Measurements from ENCODE around the gene TM4SF4.

Gene TM4SF4

DNA sequence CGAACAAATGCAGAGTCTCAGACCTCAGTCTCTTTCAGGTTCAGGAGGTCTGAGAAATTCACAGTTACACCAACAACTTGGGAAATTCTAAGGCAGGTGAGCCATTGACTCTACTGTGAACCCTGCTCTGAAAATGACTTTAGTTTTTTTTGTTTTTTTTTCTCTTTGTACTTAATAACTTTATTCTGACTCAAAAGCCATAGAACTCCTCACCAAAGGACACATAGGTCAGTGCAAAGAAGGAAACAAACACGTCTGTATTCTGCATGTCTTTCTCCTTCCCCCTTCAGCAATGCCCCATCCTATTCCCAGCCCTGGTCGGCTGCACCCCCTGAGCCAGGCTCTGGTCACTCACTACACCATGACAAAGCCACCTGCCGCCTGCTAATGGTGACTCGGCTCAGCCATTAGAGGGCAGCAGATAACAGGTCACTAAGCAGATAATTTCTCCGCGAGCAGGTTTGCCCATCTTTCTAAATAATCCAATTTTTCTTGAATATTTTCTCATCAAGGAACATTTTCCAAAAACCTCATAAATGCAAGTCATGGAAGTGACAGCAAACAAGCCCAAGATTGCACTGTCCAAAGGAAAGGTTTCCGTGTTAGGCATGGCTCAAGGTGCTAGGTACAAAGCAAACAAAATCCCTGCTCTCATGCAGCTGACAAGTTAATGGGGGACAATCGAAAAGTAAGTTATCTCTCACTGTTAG, 37.7 kb downstream of the TM4SF4 start:
- no peak overlapping the region for H3K27ac ChIP-seq (ENCODE audit: low read depth, low read length, severe bottlenecking)
- H3K36me3 ChIP-seq (ENCODE audit: control insufficient read depth, insufficient read depth, low read length) = peaks cover 11% of the 10 kb centered on the region
- no peaks in the 10 kb centered on the region for H3K9me3 ChIP-seq (ENCODE audit: control insufficient read depth, low read length)
- no peak overlapping the region for H3K4me3 ChIP-seq (ENCODE audit: extremely low read depth, insufficient read depth, low read length, poor library complexity, severe bottlenecking)
- H3K4me1 ChIP-seq (ENCODE audit: control insufficient read depth, insufficient read depth, low read length, poor library complexity, severe bottlenecking) = peaks cover 7% of the 10 kb centered on the region
- WGBS, 2 experiments (ENCODE audit: insufficient coverage in 2 of 2) = 26 to 27% methylated on average over 7 to 8 of the region's 9 CpGs

DNA sequence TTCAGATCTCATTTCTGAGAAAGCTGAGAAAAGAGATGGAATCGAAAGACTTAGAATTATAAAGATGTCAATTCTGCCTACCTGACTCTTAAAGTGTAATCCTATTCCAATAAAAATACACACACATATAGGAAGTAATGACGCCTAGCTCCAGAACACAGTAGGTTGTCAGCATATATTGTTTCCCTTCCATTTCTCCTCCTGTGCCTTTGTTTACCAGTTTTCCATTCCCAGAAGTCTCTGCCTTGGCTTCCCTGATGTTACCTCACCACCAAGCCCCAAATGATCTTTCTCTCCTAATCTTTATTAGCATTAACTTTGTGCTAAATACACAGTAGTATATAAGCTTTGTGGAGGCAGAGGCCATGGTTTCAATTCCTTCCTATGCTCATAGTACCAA, 40.0 kb downstream of the TM4SF4 start:
- no peaks in the 10 kb centered on the region for H3K9me3 ChIP-seq (ENCODE audit: control insufficient read depth, low read length)
- H3K27ac ChIP-seq (ENCODE audit: low read depth, low read length, severe bottlenecking) = no peak overlapping the region
- 100% methylated on average over 1 of the region's 2 CpGs; no CpG with 5 or more reads in 1 of the 2 experiments for WGBS, 2 experiments (ENCODE audit: insufficient coverage in 2 of 2)
- peaks cover 23% of the 10 kb centered on the region for H3K36me3 ChIP-seq (ENCODE audit: control insufficient read depth, insufficient read depth, low read length)
- H3K4me3 ChIP-seq (ENCODE audit: extremely low read depth, insufficient read depth, low read length, poor library complexity, severe bottlenecking) = no peak overlapping the region
- H3K4me1 ChIP-seq (ENCODE audit: control insufficient read depth, insufficient read depth, low read length, poor library complexity, severe bottlenecking) = no peaks in the 10 kb centered on the region

DNA sequence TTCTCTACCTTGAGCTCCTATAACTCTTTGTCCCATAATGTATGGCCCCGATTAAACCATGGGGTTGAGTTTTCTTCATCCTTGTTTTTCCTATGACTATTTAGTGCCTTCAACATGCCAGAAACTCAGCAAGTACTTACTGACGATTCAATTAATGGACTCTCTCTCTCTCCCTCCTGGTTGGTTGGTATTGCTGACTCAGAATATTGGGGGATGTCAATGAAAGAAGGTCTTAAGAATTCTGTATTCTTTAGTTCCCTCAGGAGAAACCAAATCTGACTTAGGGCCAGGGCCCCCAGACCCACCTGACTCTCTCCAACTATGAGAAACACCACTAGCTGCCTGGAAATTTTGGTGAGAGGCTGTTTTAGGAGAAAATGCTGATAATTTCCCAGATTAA, 40.8 kb downstream of the TM4SF4 start:
- WGBS, 2 experiments (ENCODE audit: insufficient coverage in 2 of 2) = 86 to 100% methylated on average over 1 of the region's 2 CpGs
- Histone ChIP-seq H3K9me3 (ENCODE audit: control insufficient read depth, low read length) (no peaks in the 10 kb centered on the region), H3K36me3 (ENCODE audit: control insufficient read depth, insufficient read depth, low read length) (peaks cover 30% of the 10 kb centered on the region), H3K27ac (ENCODE audit: low read depth, low read length, severe bottlenecking) (no peak overlapping the region), H3K4me1 (ENCODE audit: control insufficient read depth, insufficient read depth, low read length, poor library complexity, severe bottlenecking) (no peaks in the 10 kb centered on the region), H3K4me3 (ENCODE audit: extremely low read depth, insufficient read depth, low read length, poor library complexity, severe bottlenecking) (no peak overlapping the region)

DNA sequence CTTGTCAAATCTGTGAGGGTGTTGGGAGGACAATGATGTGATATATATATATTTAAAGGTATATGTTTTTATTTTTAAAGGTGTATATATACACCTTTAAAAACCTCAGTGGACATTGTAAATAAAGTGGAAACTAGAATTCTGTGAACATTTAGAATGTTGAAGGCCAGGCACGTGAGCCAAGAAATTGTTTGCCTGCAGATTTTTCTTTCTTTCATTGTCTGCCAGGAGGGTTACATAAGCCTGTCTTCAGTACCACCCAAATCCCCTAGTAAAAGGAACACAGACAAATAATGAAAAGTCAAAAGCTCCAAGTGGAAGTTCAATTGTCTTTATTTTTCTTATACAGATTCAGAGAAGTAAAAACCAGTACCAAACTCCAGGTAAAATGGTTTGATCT, 42.4 kb downstream of the TM4SF4 start:
- Histone ChIP-seq H3K9me3 (ENCODE audit: control insufficient read depth, low read length) (no peaks in the 10 kb centered on the region), H3K4me3 (ENCODE audit: extremely low read depth, insufficient read depth, low read length, poor library complexity, severe bottlenecking) (no peak overlapping the region), H3K4me1 (ENCODE audit: control insufficient read depth, insufficient read depth, low read length, poor library complexity, severe bottlenecking) (no peaks in the 10 kb centered on the region), H3K36me3 (ENCODE audit: control insufficient read depth, insufficient read depth, low read length) (peaks cover 45% of the 10 kb centered on the region), H3K27ac (ENCODE audit: low read depth, low read length, severe bottlenecking) (no peak overlapping the region)
- WGBS, 2 experiments (ENCODE audit: insufficient coverage in 2 of 2) = 100% methylated on average over 1 of the region's 1 CpG

DNA sequence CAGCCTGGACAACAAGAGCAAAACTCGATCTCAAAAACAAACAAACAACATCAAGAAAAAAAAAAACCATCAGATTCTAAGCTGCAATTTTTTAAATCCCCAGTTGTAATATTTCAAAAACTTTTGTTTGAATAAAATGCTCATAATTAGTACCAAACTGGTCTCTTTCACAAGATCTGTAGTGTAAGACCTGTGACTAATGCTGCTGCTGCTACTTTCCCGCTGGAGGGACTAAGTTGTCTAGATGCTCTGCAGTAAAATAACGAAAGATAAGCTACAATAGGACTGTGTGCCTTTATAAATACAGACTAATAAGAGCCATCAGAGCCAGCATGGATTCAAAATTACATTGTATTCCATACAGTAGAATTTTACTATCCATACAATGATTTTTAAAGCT, 45.4 kb downstream of the TM4SF4 start:
- Histone ChIP-seq H3K27ac (ENCODE audit: low read depth, low read length, severe bottlenecking) (no peak overlapping the region), H3K9me3 (ENCODE audit: control insufficient read depth, low read length) (no peaks in the 10 kb centered on the region), H3K4me3 (ENCODE audit: extremely low read depth, insufficient read depth, low read length, poor library complexity, severe bottlenecking) (no peak overlapping the region), H3K36me3 (ENCODE audit: control insufficient read depth, insufficient read depth, low read length) (peaks cover 71% of the 10 kb centered on the region), H3K4me1 (ENCODE audit: control insufficient read depth, insufficient read depth, low read length, poor library complexity, severe bottlenecking) (no peaks in the 10 kb centered on the region)
- WGBS, 2 experiments (ENCODE audit: insufficient coverage in 2 of 2) = 90 to 100% methylated on average over 1 to 2 of the region's 3 CpGs

DNA sequence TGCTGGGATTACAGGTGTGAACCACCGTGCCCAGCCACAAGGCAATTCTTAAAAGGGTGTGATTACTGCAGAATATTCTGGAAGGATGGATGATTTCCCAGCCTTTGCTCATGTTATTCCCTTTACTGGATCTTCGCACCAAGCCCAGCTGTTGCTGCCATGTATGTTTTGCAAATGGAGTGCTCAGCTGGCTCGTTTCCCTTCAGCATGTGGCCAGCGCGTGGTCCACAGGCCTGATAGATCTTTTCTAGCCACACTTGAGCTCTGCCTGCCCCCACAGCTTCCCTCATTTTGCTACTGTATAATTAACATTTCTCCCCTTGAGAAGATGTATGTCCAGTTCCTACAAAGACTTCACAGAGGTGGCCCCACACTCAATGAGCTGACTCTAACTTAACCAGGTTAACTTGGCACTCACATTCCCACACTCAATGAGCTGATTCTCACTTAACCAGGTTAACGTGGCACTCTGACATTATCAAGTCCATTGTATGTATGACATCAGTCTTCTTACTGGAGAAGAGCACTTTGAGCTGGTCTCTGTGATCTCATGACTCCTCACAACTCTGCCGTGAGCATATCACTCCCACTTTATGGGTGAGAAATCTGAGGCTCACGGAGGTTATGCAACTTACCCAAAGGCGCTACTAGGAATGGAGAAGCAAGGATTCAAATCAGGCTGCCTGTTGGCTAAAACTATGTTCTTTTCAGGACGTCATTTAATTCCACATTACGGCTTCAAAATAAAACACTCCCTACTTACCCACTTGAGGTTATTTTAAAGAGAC, 49.2 kb downstream of the TM4SF4 start:
- peaks cover 76% of the 10 kb centered on the region for H3K36me3 ChIP-seq (ENCODE audit: control insufficient read depth, insufficient read depth, low read length)
- no peak overlapping the region for H3K4me3 ChIP-seq (ENCODE audit: extremely low read depth, insufficient read depth, low read length, poor library complexity, severe bottlenecking)
- H3K4me1 ChIP-seq (ENCODE audit: control insufficient read depth, insufficient read depth, low read length, poor library complexity, severe bottlenecking) = peaks cover 7% of the 10 kb centered on the region
- no peak overlapping the region for H3K27ac ChIP-seq (ENCODE audit: low read depth, low read length, severe bottlenecking)
- 92 to 93% methylated on average over 7 to 9 of the region's 11 CpGs for WGBS, 2 experiments (ENCODE audit: insufficient coverage in 2 of 2)
- no peaks in the 10 kb centered on the region for H3K9me3 ChIP-seq (ENCODE audit: control insufficient read depth, low read length)

DNA sequence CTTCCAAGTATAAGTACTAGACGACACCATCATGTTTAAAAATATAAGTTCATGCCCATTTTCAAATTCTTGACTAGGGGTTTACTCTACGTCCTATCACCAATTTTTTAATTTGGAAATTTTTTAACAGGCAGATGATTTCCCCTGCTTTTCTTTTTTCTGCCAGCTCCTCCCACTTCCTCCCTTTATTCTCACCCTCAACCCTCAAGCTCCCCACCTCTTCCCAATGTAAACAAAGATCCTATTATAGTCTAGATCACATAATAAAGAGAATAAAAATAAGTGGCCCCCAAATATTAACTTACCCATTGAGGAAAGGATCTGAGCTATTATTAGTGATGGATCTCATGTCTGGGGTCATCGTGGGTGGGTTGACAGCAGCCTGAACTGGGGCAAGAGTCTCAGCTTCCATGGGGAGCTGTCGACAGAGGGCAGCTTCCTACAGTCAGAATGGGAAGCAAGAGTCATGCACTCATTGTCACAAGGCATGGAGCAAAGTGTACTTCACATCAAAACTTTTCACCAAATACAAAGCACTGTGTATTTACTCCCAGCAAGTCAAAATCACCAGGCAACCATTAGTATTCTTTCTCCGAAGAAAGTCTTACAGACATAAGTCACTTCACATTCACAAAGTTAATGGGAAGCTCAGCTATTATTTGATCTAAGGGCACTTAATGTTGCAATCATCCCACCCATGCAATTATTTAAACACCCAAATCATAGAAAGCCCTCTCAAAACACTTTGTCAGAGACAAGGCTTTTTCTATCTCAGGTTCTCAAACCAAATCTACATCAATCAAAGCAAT, 53.2 kb downstream of the TM4SF4 start:
- H3K4me3 ChIP-seq (ENCODE audit: extremely low read depth, insufficient read depth, low read length, poor library complexity, severe bottlenecking) = no peak overlapping the region
- H3K27ac ChIP-seq (ENCODE audit: low read depth, low read length, severe bottlenecking) = peak overlapping the region; percentile 67
- peaks cover 55% of the 10 kb centered on the region for H3K36me3 ChIP-seq (ENCODE audit: control insufficient read depth, insufficient read depth, low read length)
- 63 to 68% methylated on average over 3 to 5 of the region's 5 CpGs for WGBS, 2 experiments (ENCODE audit: insufficient coverage in 2 of 2)
- peaks cover 7% of the 10 kb centered on the region for H3K4me1 ChIP-seq (ENCODE audit: control insufficient read depth, insufficient read depth, low read length, poor library complexity, severe bottlenecking)
- no peaks in the 10 kb centered on the region for H3K9me3 ChIP-seq (ENCODE audit: control insufficient read depth, low read length)

DNA sequence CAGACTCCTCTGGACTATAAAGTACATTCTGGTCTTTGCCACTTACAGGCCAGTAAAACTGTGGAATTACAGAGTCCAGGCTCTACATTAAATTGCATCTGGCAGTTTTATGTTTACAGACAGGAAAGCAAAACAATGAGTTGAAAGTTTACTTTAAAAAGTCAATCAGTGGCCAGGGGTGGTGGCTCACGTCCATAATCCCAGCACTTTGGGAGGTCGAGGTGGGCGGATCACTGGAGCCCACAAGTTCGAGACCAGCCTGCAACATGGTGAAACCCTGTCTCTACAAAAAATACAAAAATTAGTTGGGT, 53.8 kb downstream of the TM4SF4 start:
- WGBS, 2 experiments (ENCODE audit: insufficient coverage in 2 of 2) = 84% methylated on average over 3 of the region's 4 CpGs; no CpG with 5 or more reads in 1 of the 2 experiments
- H3K36me3 ChIP-seq (ENCODE audit: control insufficient read depth, insufficient read depth, low read length) = peaks cover 51% of the 10 kb centered on the region
- peak overlapping the region; percentile 67 for H3K27ac ChIP-seq (ENCODE audit: low read depth, low read length, severe bottlenecking)
- H3K4me1 ChIP-seq (ENCODE audit: control insufficient read depth, insufficient read depth, low read length, poor library complexity, severe bottlenecking) = peaks cover 7% of the 10 kb centered on the region
- no peaks in the 10 kb centered on the region for H3K9me3 ChIP-seq (ENCODE audit: control insufficient read depth, low read length)
- H3K4me3 ChIP-seq (ENCODE audit: extremely low read depth, insufficient read depth, low read length, poor library complexity, severe bottlenecking) = no peak overlapping the region

DNA sequence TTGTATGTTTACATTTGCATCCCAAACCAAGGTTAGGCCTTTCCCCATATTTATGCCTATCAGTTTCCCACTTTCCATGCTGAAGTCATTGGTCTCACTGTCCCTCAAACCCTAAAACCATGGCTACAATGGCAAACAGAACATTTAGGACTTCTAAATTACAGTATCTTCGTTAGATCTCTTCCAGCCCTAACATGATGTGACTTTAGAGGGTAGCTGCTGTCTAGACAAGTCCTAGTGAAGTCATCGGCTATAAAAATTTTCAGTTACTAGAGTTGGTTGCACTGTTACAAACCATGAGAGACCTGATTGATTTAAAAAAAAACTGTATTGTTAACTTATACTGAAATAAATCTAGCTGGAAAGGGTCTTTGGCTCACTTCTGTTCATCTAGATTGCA, 54.6 kb downstream of the TM4SF4 start:
- Histone ChIP-seq H3K4me3 (ENCODE audit: extremely low read depth, insufficient read depth, low read length, poor library complexity, severe bottlenecking) (no peak overlapping the region), H3K27ac (ENCODE audit: low read depth, low read length, severe bottlenecking) (no peak overlapping the region), H3K9me3 (ENCODE audit: control insufficient read depth, low read length) (no peaks in the 10 kb centered on the region), H3K36me3 (ENCODE audit: control insufficient read depth, insufficient read depth, low read length) (peaks cover 48% of the 10 kb centered on the region), H3K4me1 (ENCODE audit: control insufficient read depth, insufficient read depth, low read length, poor library complexity, severe bottlenecking) (peaks cover 7% of the 10 kb centered on the region)
- no CpG with 5 or more reads among the region's 2 CpGs for WGBS, 2 experiments (ENCODE audit: insufficient coverage in 2 of 2)

DNA sequence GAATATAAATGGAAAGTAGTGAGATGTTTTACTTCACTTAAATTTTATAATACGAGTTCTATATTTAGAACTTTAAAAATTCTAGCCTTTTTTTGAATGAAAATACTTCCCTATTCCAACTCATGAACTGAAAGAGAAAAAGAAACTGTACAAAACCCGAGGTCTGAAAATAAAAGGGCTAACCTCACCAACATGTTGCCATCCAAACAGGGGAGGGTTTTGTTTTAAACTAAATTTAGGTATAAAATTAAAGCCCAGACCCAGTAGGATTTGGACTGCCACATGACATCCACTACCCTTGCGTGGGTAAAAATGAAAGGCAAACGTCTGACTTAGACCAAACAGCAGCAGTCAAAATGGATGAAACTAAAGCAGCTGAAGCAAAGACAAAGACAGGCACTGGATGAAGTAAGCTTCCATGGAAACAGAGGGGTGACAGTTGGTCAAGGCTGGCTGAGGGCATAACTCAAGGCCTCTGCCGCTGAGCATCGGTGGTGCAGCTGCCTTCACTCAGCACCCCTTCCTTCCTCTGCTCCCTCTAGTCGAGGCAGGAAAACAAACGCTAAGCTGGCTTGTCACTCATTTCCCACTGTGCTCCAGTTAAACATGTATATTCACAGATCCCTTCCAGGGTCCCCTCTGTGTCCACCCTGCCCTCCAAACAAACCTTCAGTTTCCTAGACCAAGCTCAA, 58.1 kb downstream of the TM4SF4 start:
- 66 to 71% methylated on average over 6 of the region's 8 CpGs for WGBS, 2 experiments (ENCODE audit: insufficient coverage in 2 of 2)
- no peaks in the 10 kb centered on the region for H3K9me3 ChIP-seq (ENCODE audit: control insufficient read depth, low read length)
- no peak overlapping the region for H3K4me3 ChIP-seq (ENCODE audit: extremely low read depth, insufficient read depth, low read length, poor library complexity, severe bottlenecking)
- H3K27ac ChIP-seq (ENCODE audit: low read depth, low read length, severe bottlenecking) = no peak overlapping the region
- H3K4me1 ChIP-seq (ENCODE audit: control insufficient read depth, insufficient read depth, low read length, poor library complexity, severe bottlenecking) = peaks cover 36% of the 10 kb centered on the region
- H3K36me3 ChIP-seq (ENCODE audit: control insufficient read depth, insufficient read depth, low read length) = peaks cover 31% of the 10 kb centered on the region

All from mesodermal cell (in vitro differentiated cells).